Nephron progenitor cell (in vitro differentiated cells): ENCODE measurements around the gene RIMS1.

Source experiments
- DNase-seq: peaks from one replicate; pipeline ENCODE4 v3.0.0; 2021
- H3K27ac Mint-ChIP-seq: 2 replicates; pipeline ENCODE4 v1.8.0; 2021; ENCODE audit warnings: mild to moderate bottlenecking, moderate library complexity, mixed read lengths
- H3K27me3 Mint-ChIP-seq: 2 replicates; pipeline ENCODE4 v1.8.0; 2021; ENCODE audit warnings: mild to moderate bottlenecking, low read depth, mixed read lengths; ENCODE audit not compliant: poor library complexity
- H3K36me3 Mint-ChIP-seq: 2 replicates; pipeline ENCODE4 v1.8.0; 2021; ENCODE audit warnings: low read depth, mixed read lengths
- H3K4me1 Mint-ChIP-seq: 2 replicates; pipeline ENCODE4 v1.8.0; 2021; ENCODE audit warnings: mixed read lengths
- H3K4me3 Mint-ChIP-seq: 2 replicates; pipeline ENCODE4 v1.8.0; 2021; ENCODE audit warnings: mild to moderate bottlenecking, moderate library complexity, mixed read lengths
- H3K9me3 Mint-ChIP-seq: 2 replicates; pipeline ENCODE4 v1.8.0; 2021; ENCODE audit warnings: mild to moderate bottlenecking, moderate library complexity, mixed read lengths
- CTCF ChIP-seq: fragments of 200-600 bp; sonication (generic); IDR thresholded peaks from 2 replicates; pipeline ENCODE4 v1.5.0; 2021; ENCODE audit warnings: antibody characterized with exemption

Gene RIMS1

GRCh38 chr6:72031471-72031870 is 145.1 kb downstream of the RIMS1 start:
- H3K4me1 Mint-ChIP-seq = peaks cover 13% of the 10 kb centered on the region

GRCh38 chr6:72032086-72032485 is 145.7 kb downstream of the RIMS1 start:
- TF ChIP-seq CTCF = no peak
- no peaks in the 10 kb centered on the region for H3K27me3 Mint-ChIP-seq
- H3K4me1 Mint-ChIP-seq = peaks cover 18% of the 10 kb centered on the region
- DNase-seq = no peak
- H3K27ac Mint-ChIP-seq = no peak overlapping the region
- no peak overlapping the region for H3K4me3 Mint-ChIP-seq
- no peaks in the 10 kb centered on the region for H3K36me3 Mint-ChIP-seq
- H3K9me3 Mint-ChIP-seq = no peaks in the 10 kb centered on the region

More at GRCh38 chr6:72031471-72031870, 145.1 kb downstream of the RIMS1 start:
- no peak for TF ChIP-seq CTCF
- Mint-ChIP-seq H3K27ac (no peak overlapping the region), H3K9me3 (no peaks in the 10 kb centered on the region), H3K4me3 (no peak overlapping the region), H3K36me3 (no peaks in the 10 kb centered on the region), H3K27me3 (no peaks in the 10 kb centered on the region)
- no peak for DNase-seq

- DNase-seq = no peak
- peaks cover 34% of the 10 kb centered on the region for H3K4me1 Mint-ChIP-seq
- H3K4me3 Mint-ChIP-seq = no peak overlapping the region
- H3K27me3 Mint-ChIP-seq = no peaks in the 10 kb centered on the region
- no peak for TF ChIP-seq CTCF
- no peaks in the 10 kb centered on the region for H3K36me3 Mint-ChIP-seq
- H3K27ac Mint-ChIP-seq = no peak overlapping the region
- no peaks in the 10 kb centered on the region for H3K9me3 Mint-ChIP-seq
Measured at GRCh38 chr6:72035486-72035885, 149.1 kb downstream of the RIMS1 start.

- H3K27ac Mint-ChIP-seq = no peak overlapping the region
- H3K9me3 Mint-ChIP-seq = no peaks in the 10 kb centered on the region
- peaks cover 37% of the 10 kb centered on the region for H3K4me1 Mint-ChIP-seq
- no peaks in the 10 kb centered on the region for H3K27me3 Mint-ChIP-seq
- no peak overlapping the region for H3K4me3 Mint-ChIP-seq
- TF ChIP-seq CTCF = no peak
- DNase-seq = no peak
- H3K36me3 Mint-ChIP-seq = no peaks in the 10 kb centered on the region
Measured at GRCh38 chr6:72035966-72036365, 149.6 kb downstream of the RIMS1 start.

GRCh38 chr6:72037006-72037405 is 150.7 kb downstream of the RIMS1 start:
- Mint-ChIP-seq H3K27me3 (no peaks in the 10 kb centered on the region), H3K27ac (no peak overlapping the region), H3K4me3 (no peak overlapping the region), H3K9me3 (no peaks in the 10 kb centered on the region), H3K4me1 (peaks cover 46% of the 10 kb centered on the region), H3K36me3 (no peaks in the 10 kb centered on the region)
- TF ChIP-seq CTCF = no peak
- no peak for DNase-seq

- DNase-seq = no peak
- H3K36me3 Mint-ChIP-seq = no peaks in the 10 kb centered on the region
- H3K4me3 Mint-ChIP-seq = no peak overlapping the region
- peaks cover 47% of the 10 kb centered on the region for H3K4me1 Mint-ChIP-seq
- no peaks in the 10 kb centered on the region for H3K9me3 Mint-ChIP-seq
- H3K27ac Mint-ChIP-seq = no peak overlapping the region
- no peaks in the 10 kb centered on the region for H3K27me3 Mint-ChIP-seq
- TF ChIP-seq CTCF = no peak
Measured at GRCh38 chr6:72040111-72040510, 153.8 kb downstream of the RIMS1 start.
